GM19395 (cell line): ENCODE data around the gene UBR1.

Experiments
- ATAC-seq: cut with Tn5 transposase; IDR thresholded peaks from one replicate; pipeline ENCODE4 v1.9.1; 2021; ENCODE audit warnings: mild to moderate bottlenecking, moderate library complexity; ENCODE audit not compliant: unreplicated experiment

UBR1 gene

GRCh38 chr15:43111354-43111753 lies 5.5 kb upstream of the UBR1 start:
- no peak for ATAC-seq

- no peak for ATAC-seq
These were observed 1.9 kb upstream of the UBR1 start for GRCh38 chr15:43107751-43108150.

GRCh38 chr15:43106486-43106829 lies 620 bp upstream of the UBR1 start:
- no peak for ATAC-seq

- ATAC-seq, result peak; percentile 37
These were observed 631 bp downstream of the UBR1 start for GRCh38 chr15:43105077-43105736.

GRCh38 chr15:43104426-43104825 lies 1.4 kb downstream of the UBR1 start:
- no peak for ATAC-seq

- ATAC-seq, result no peak
These were observed 1.9 kb downstream of the UBR1 start for GRCh38 chr15:43103907-43104306.

GRCh38 chr15:43102187-43102586 lies 3.7 kb downstream of the UBR1 start:
- ATAC-seq, result no peak

GRCh38 chr15:43100971-43101370 lies 4.9 kb downstream of the UBR1 start:
- no peak for ATAC-seq

- ATAC-seq, result no peak
These were observed 6.6 kb downstream of the UBR1 start for GRCh38 chr15:43099105-43099845.

GRCh38 chr15:43096411-43096810 lies 9.4 kb downstream of the UBR1 start:
- ATAC-seq, result no peak

- ATAC-seq, result no peak
These were observed 10.0 kb downstream of the UBR1 start for GRCh38 chr15:43095708-43096347.

- no peak for ATAC-seq
These were observed 10.6 kb downstream of the UBR1 start for GRCh38 chr15:43095243-43095642.

- ATAC-seq, result no peak
These were observed 11.3 kb downstream of the UBR1 start for GRCh38 chr15:43094416-43095030.

- ATAC-seq, result no peak
These were observed 12.8 kb downstream of the UBR1 start for GRCh38 chr15:43093026-43093425.

GRCh38 chr15:43091859-43092258 lies 14.0 kb downstream of the UBR1 start:
- no peak for ATAC-seq

GRCh38 chr15:43086551-43086950 lies 19.3 kb downstream of the UBR1 start:
- ATAC-seq, result no peak

GRCh38 chr15:43085921-43086320 lies 19.9 kb downstream of the UBR1 start:
- no peak for ATAC-seq

GRCh38 chr15:43082509-43082908 lies 23.3 kb downstream of the UBR1 start:
- ATAC-seq, result no peak

- ATAC-seq, result no peak
These were observed 24.6 kb downstream of the UBR1 start for GRCh38 chr15:43081283-43081682.

GRCh38 chr15:43071451-43071850 lies 34.4 kb downstream of the UBR1 start:
- ATAC-seq, result no peak

GRCh38 chr15:43070893-43071292 lies 34.9 kb downstream of the UBR1 start:
- ATAC-seq, result no peak

GRCh38 chr15:43070249-43070648 lies 35.6 kb downstream of the UBR1 start:
- no peak for ATAC-seq
